ENCODE data around the gene USP36. TPM values are rescaled to one million over a fixed set of nuclear protein-coding genes. Genes with fewer than 3 reads are reported as not detected.

Gene USP36
- total and polyA plus RNA-seq, 9 of the 15 experiments (the other 6 are each of a cell fraction or from before 2014, with no cell fraction given) = 6.4 to 72.8 (median 22.5) TPM

DNA sequence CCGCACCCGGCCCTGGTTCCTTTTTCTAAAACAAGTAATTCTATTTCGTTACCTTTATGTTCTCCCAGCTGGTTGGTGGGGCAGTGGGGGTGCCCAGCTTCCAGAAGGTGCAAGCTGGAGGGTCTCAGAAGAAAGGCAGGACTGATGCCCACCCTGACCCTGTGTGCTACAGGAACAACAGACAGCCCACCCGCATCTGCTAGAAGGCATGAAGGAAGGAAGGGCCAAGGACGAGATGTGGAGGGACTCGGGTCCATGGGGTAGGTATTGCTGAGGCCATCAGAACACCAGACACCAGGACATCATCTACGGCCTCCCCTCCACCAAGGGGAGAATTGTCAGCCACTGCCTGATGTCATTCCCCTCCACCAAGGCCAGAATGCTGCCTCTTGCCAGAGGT lies 52.2 kb downstream of the USP36 start:
- H3K4me2 ChIP-seq (ENCODE audit: insufficient read depth, low read length) = no peak overlapping the region
- H3K4me1 ChIP-seq (replicated peaks in 1 of 2; ENCODE audit: control insufficient read depth in 2 of 2, insufficient read depth in 2 of 2, low read length in 2 of 2) = peaks cover 30 to 34% of the 10 kb centered on the region in 2 experiments
- FAIRE-seq = no peak

More for the DNA sequence above, 52.2 kb downstream of the USP36 start:
- in situ Hi-C loops (cut with MboI) = no loop called here
- no peak for TF ChIP-seq C11orf30 (IDR thresholded peaks at IDR 0.05; ENCODE audit: low read depth)
- no peak for TF ChIP-seq ZNF586 (CRISPR knock-in tag; conservative IDR thresholded peaks at IDR 0.05)
- no peak for TF ChIP-seq ZNF316 (IDR thresholded peaks at IDR 0.05)
- TF ChIP-seq, protein P1, sequence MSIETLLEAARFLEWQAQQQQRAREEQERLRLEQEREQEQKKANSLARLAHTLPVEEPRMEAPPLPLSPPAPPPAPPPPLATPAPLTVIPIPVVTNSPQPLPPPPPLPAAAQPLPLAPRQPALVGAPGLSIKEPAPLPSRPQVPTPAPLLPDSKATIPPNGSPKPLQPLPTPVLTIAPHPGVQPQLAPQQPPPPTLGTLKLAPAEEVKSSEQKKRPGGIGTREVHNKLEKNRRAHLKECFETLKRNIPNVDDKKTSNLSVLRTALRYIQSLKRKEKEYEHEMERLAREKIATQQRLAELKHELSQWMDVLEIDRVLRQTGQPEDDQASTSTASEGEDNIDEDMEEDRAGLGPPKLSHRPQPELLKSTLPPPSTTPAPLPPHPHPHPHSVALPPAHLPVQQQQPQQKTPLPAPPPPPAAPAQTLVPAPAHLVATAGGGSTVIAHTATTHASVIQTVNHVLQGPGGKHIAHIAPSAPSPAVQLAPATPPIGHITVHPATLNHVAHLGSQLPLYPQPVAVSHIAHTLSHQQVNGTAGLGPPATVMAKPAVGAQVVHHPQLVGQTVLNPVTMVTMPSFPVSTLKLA (conservative IDR thresholded peaks at IDR 0.05) = no peak
- TF ChIP-seq POLR2H (tag; IDR thresholded peaks at IDR 0.05; ENCODE audit: low read depth) = no peak
- TF ChIP-seq FUS (optimal IDR thresholded peaks at IDR 0.05; ENCODE audit: low read depth, low read length) = no peak
- no peak for TF ChIP-seq ZNF785 (CRISPR knock-in tag; IDR thresholded peaks at IDR 0.05)
- no peak overlapping the region for H2AFZ ChIP-seq (ENCODE audit: low read depth, low read length)
- peaks cover 4% of the 10 kb centered on the region for H3K9me1 ChIP-seq (ENCODE audit: control insufficient read depth, insufficient read depth, low read length)
- ChIA-PET CTCF (ENCODE audit: low intra/inter-chr PET ratio) (no interaction called here), POLR2A (no interaction called here)
- H3K9me3 ChIP-seq (replicated peaks; ENCODE audit: control insufficient read depth, insufficient read depth, low read depth, low read length) = no peaks in the 10 kb centered on the region
- DNase-seq (ENCODE audit: extremely low read depth in 1 of 4, low spot score in 3 of 4) (no peak), ATAC-seq (no peak)
- H3K27me3 ChIP-seq (ENCODE audit: control insufficient read depth in 2 of 2, insufficient read depth in 2 of 2, low read length in 2 of 2) = no peaks in the 10 kb centered on the region
- H3K36me3 ChIP-seq (ENCODE audit: control insufficient read depth, insufficient read depth, low read length) = peaks cover 8% of the 10 kb centered on the region; the same call in 2 of the 3 replicates
- 81% methylated on average over 3 of the region's 7 CpGs for WGBS (ENCODE audit: insufficient coverage, low coverage, missing lambda C conversion rate)
- H4K20me1 ChIP-seq (replicated peaks; ENCODE audit: control insufficient read depth, insufficient read depth, low read length) = no peaks in the 10 kb centered on the region; the same call in 1 of the 2 replicates
- H3K79me2 ChIP-seq (ENCODE audit: control insufficient read depth, insufficient read depth, low read length) = no peaks in the 10 kb centered on the region
- no peak overlapping the region for H3K27ac ChIP-seq (ENCODE audit: extremely low read depth, low read depth, low read length)
- intact Hi-C loops (cut with micrococcal nuclease) = no loop called here
- BruUV-seq (replicated peaks) = no TSS peak
- no peak overlapping the region for H3K4me3 ChIP-seq
- no peak overlapping the region for H3K9ac ChIP-seq (ENCODE audit: insufficient read depth in 1 of 2, low read depth in 2 of 2, low read length in 2 of 2)

Data from K562 (cell line).